Transverse colon (tissue), 4 donors: ENCODE measurements around the gene KIF3C. TPM values are rescaled to one million over a fixed set of nuclear protein-coding genes. Genes with fewer than 3 reads are reported as not detected.

Experiments used
- DNase-seq: peaks from one replicate; pipeline ENCODE4 v3.0.0-alpha.2; 2019
- H3K27ac ChIP-seq, 4 donors: fragments of 200-600 bp; sonication (generic); 2 replicates each; pipeline ENCODE4 v1.5.1; 2016 to 2018; ENCODE audit warnings: inconsistent platforms in 4 of 4
- H3K27me3 ChIP-seq: fragments of 200-600 bp; sonication (generic); 2 replicates; pipeline ENCODE4 v1.5.1; 2017; ENCODE audit warnings: inconsistent platforms
- H3K36me3 ChIP-seq, 4 donors: fragments of 200-600 bp; sonication (generic); 2 replicates each; pipeline ENCODE4 v1.5.1; 2017 to 2019; ENCODE audit warnings: inconsistent platforms in 4 of 4
- H3K4me1 ChIP-seq, 4 donors: fragments of 200-600 bp; sonication (generic); 2 replicates each; pipeline ENCODE4 v1.5.1; 2017 to 2020; ENCODE audit warnings: inconsistent platforms in 4 of 4
- H3K4me3 ChIP-seq, 4 donors: fragments of 200-600 bp; sonication (generic); 1 replicate in 1 of 4; 2 replicates in 3 of 4; pipeline versions ENCODE4 v1.5.1 to v1.6.1; 2017 to 2019; ENCODE audit warnings: inconsistent platforms in 4 of 4
- H3K9me3 ChIP-seq, 2 donors: fragments of 200-600 bp; sonication (generic); 2 replicates each; pipeline ENCODE4 v1.5.1; 2017 to 2019; ENCODE audit warnings: inconsistent platforms in 2 of 2
- EP300 ChIP-seq: sonication (generic); formaldehyde crosslinking; IDR thresholded peaks from one replicate; pipeline ENCODE4 v1.6.1; 2017; ENCODE audit warnings: antibody characterized with exemption, low read depth
- POLR2A ChIP-seq: fragments of 450-650 bp; IDR thresholded peaks from one replicate; pipeline ENCODE4 v1.6.1; 2016; ENCODE audit warnings: antibody characterized with exemption, mild to moderate bottlenecking, moderate library complexity
- POLR2AphosphoS5 ChIP-seq, 3 donors: sonication (generic); formaldehyde crosslinking; IDR thresholded peaks; one replicate each; pipeline ENCODE4 v1.6.1; 2016; ENCODE audit warnings: antibody characterized with exemption in 3 of 3
- WGBS, 2 donors: methylation state at CpG; one replicate each; pipeline ENCODE4 v1.1.5; 2018; ENCODE audit warnings: low coverage in 1 of 2; 5-methylcytosine and 5-hydroxymethylcytosine counted together
- in situ Hi-C, 4 donors: fragments of 200-750 bp; cut with MboI; loops; one replicate each; pipeline versions ENCODE4 v1.15.0 to v1.15.1; 2017; ENCODE audit warnings: low sequenced_read_pairs in 3 of 4, low pct_ligation_motif_present in 1 of 4, low pct_unique_long_range_greater_than_20kb in 1 of 4
- intact Hi-C: fragments of 100-400 bp; cut with DNase I; formaldehyde crosslinking; loops from one replicate; pipeline ENCODE4 v1.15.1; 2023; ENCODE audit warnings: low total_unique reads
- total RNA-seq, 4 donors: library from RNA; depleted of rRNA; stranded (reverse); fragments of >200 nt; gene quantifications; one replicate each; pipeline ENCODE4 v1.1.0, GENCODE V29; 2016
- TF ChIP-seq, protein P1 (sequence below), 5 experiments: fragments of 200-600 bp in 3 of 5; fragments of 450-650 bp in 2 of 5; sonication (generic) in 3 of 5; IDR thresholded peaks; 1 replicate in 2 of 5; 2 replicates in 3 of 5; pipeline ENCODE4 v1.5.1; 2016 to 2017; ENCODE audit warnings: antibody characterized with exemption in 5 of 5, inconsistent platforms in 3 of 5, mild to moderate bottlenecking in 2 of 5, moderate library complexity in 1 of 5

KIF3C gene
- total RNA-seq, 4 donors from 2014 or later: 0.37 to 3.2 (median 2.0) TPM

DNA sequence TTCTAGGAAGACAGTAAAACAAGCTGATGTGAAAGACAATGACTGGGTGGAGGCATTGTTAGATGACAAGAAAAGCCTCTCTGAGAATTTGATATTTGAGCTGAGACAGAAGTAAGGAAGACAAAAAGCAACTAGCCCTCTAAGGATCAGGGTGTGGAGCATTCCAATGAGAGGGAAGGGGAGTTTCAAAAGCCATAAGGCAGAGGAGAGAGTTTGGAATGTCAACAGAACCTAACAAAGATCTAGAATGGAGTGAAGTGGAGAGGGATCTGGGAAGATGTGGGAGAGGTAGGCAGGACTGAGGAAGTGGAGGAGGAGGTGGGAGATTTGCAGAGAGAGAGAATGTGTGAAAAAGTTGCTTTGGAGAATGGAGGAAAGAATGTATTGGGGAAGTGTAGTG lies 86.7 kb downstream of the KIF3C start:
- Histone ChIP-seq H3K27ac (no peak overlapping the region), H3K4me1 (no peaks in the 10 kb centered on the region), H3K9me3 (no peaks in the 10 kb centered on the region), H3K27me3 (no peaks in the 10 kb centered on the region), H3K4me3 (no peak overlapping the region), H3K36me3 (no peaks in the 10 kb centered on the region)
- no peak for TF ChIP-seq EP300
- TF ChIP-seq POLR2AphosphoS5 (IDR thresholded peaks at IDR 0.05): no peak
- no peak for TF ChIP-seq POLR2A
- TF ChIP-seq, protein P1, sequence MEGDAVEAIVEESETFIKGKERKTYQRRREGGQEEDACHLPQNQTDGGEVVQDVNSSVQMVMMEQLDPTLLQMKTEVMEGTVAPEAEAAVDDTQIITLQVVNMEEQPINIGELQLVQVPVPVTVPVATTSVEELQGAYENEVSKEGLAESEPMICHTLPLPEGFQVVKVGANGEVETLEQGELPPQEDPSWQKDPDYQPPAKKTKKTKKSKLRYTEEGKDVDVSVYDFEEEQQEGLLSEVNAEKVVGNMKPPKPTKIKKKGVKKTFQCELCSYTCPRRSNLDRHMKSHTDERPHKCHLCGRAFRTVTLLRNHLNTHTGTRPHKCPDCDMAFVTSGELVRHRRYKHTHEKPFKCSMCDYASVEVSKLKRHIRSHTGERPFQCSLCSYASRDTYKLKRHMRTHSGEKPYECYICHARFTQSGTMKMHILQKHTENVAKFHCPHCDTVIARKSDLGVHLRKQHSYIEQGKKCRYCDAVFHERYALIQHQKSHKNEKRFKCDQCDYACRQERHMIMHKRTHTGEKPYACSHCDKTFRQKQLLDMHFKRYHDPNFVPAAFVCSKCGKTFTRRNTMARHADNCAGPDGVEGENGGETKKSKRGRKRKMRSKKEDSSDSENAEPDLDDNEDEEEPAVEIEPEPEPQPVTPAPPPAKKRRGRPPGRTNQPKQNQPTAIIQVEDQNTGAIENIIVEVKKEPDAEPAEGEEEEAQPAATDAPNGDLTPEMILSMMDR (IDR thresholded peaks at IDR 0.05): no peak
- no peak for DNase-seq
- intact Hi-C loops: loop anchor here (5.0 kb wide), 1 partner anchor 1127 kb away; no protein-coding TSS in a partner anchor
- in situ Hi-C loops: no loop called here

DNA sequence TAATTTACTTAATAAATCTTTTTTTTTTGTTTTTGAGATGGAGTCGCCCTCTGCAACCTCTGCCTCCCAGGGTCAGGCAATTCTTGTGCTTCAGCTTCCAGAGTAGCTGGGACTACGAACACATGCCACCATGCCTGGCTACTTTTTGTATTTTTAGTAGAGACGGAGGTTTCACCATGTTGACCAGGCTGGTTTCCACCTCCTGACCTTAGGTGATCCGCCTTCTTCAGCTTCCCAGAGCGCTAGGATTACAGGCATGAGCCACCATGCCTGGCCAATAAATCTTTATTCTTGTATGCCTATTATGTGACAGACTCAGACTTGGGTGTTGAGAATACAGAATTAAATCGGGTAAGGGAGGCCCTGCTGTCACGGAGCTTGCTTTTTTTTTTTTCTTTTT lies 87.3 kb downstream of the KIF3C start:
- H3K4me1 ChIP-seq: no peaks in the 10 kb centered on the region
- no peak overlapping the region for H3K4me3 ChIP-seq
- intact Hi-C loops: loop anchor here (5.0 kb wide), 1 partner anchor 1127 kb away; no protein-coding TSS in a partner anchor
- no peaks in the 10 kb centered on the region for H3K36me3 ChIP-seq
- in situ Hi-C loops: no loop called here
- H3K27ac ChIP-seq: no peak overlapping the region
- no peaks in the 10 kb centered on the region for H3K9me3 ChIP-seq
- no peak for DNase-seq
- 84% methylated on average over 6 to 7 of the region's 7 CpGs for WGBS, 2 donors
- TF ChIP-seq POLR2AphosphoS5 (IDR thresholded peaks at IDR 0.05): no peak
- TF ChIP-seq EP300: no peak
- TF ChIP-seq, protein P1 (IDR thresholded peaks at IDR 0.05): no peak
- no peak for TF ChIP-seq POLR2A
- no peaks in the 10 kb centered on the region for H3K27me3 ChIP-seq

- WGBS, 2 donors: 62 to 69% methylated on average over 7 to 8 of the region's 8 CpGs
- in situ Hi-C loops (no loop called here), intact Hi-C loops (no loop called here)
- H3K36me3 ChIP-seq: no peaks in the 10 kb centered on the region
- no peaks in the 10 kb centered on the region for H3K4me1 ChIP-seq
- TF ChIP-seq EP300 (no peak), POLR2A (no peak), POLR2AphosphoS5 (IDR thresholded peaks at IDR 0.05) (no peak)
- TF ChIP-seq, protein P1 (IDR thresholded peaks at IDR 0.05): no peak
- H3K9me3 ChIP-seq: no peaks in the 10 kb centered on the region
- peak; percentile 29 for DNase-seq
- no peak overlapping the region for H3K4me3 ChIP-seq
- no peaks in the 10 kb centered on the region for H3K27me3 ChIP-seq
- no peak overlapping the region for H3K27ac ChIP-seq
Measured at GRCh38 chr2:25894135-25894830, 88.0 kb downstream of the KIF3C start.

- intact Hi-C loops (no loop called here), in situ Hi-C loops (no loop called here)
- Histone ChIP-seq H3K27me3 (no peaks in the 10 kb centered on the region), H3K36me3 (no peaks in the 10 kb centered on the region), H3K27ac (no peak overlapping the region), H3K4me1 (no peaks in the 10 kb centered on the region), H3K4me3 (no peak overlapping the region), H3K9me3 (no peaks in the 10 kb centered on the region)
- TF ChIP-seq POLR2A: no peak
- 79 to 89% methylated on average over 5 of the region's 5 CpGs for WGBS, 2 donors
- DNase-seq: no peak
Measured at GRCh38 chr2:25891672-25892071, 90.6 kb downstream of the KIF3C start.

DNA sequence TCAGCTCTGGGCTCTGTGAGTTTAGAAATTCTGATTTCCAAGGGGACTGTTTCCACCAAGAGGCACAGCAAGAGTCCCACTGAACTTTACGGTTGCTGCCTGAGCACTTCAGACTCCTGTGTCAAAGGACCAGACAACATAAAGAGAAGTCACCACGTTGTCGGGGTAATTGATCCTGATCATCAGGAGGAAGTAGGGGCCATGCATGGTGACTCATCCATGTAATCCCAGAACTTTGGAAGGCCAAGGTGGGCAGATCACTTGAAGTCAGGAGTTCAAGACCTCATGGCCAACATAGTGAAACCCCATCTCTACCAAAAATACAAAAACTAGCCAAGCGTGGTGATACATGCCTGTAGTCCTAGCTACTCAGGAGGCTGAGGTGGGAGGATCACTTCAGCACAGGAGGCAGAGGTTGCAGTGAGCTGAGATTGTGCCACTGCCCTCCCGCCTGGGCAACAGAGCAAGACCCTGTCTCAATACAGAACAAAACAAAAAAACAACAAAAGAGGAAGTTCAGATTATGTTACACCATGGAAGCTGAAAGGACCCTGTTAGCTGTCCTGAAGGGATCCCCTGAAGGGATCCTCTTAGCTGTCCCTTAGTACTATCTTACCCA lies 94.6 kb downstream of the KIF3C start:
- H3K9me3 ChIP-seq: no peaks in the 10 kb centered on the region
- TF ChIP-seq POLR2AphosphoS5 (IDR thresholded peaks at IDR 0.05) (no peak), EP300 (no peak), POLR2A (no peak)
- TF ChIP-seq, protein P1 (IDR thresholded peaks at IDR 0.05): no peak
- intact Hi-C loops: no loop called here
- no peak for DNase-seq
- in situ Hi-C loops: no loop called here
- no peak overlapping the region for H3K4me3 ChIP-seq
- H3K27ac ChIP-seq: no peak overlapping the region
- 91 to 100% methylated on average over 2 to 5 of the region's 5 CpGs for WGBS, 2 donors
- no peaks in the 10 kb centered on the region for H3K36me3 ChIP-seq
- H3K27me3 ChIP-seq: no peaks in the 10 kb centered on the region
- no peaks in the 10 kb centered on the region for H3K4me1 ChIP-seq
